K562 (cell line): ENCODE measurements around the gene CLIP1. TPM values are rescaled to one million over a fixed set of nuclear protein-coding genes. Genes with fewer than 3 reads are reported as not detected.

Experiments
- FIP1L1 ChIP-seq: fragments of 200-400 bp; formaldehyde crosslinking; IDR thresholded peaks from 2 replicates; pipeline ENCODE4 v1.6.1; 2018; ENCODE audit warnings: mild to moderate bottlenecking, low read depth, low read length; ENCODE audit not compliant: poor library complexity, severe bottlenecking
- U2AF2 ChIP-seq: fragments of 200-400 bp; formaldehyde crosslinking; optimal IDR thresholded peaks from 2 replicates; pipeline ENCODE3; 2017; ENCODE audit warnings: low read depth, mild to moderate bottlenecking, low read length
- ZNF232 ChIP-seq: sonication (generic); formaldehyde crosslinking; IDR thresholded peaks from 2 replicates; pipeline ENCODE4 v1.8.0; 2022; ENCODE audit warnings: mild to moderate bottlenecking, missing genetic modification reagents
- ZNF311 ChIP-seq: fragments of 250-450 bp; sonication (Bioruptor Pico); IDR thresholded peaks from 2 replicates; pipeline ENCODE4 v1.4.0; 2020; ENCODE audit warnings: mild to moderate bottlenecking, moderate library complexity
- ZNF76 ChIP-seq: fragments of 250-450 bp; sonication (Bioruptor Pico); IDR thresholded peaks from 2 replicates; pipeline ENCODE4 v1.4.0; 2020; ENCODE audit warnings: mild to moderate bottlenecking, moderate library complexity, borderline replicate concordance
- polyA plus RNA-seq, 8 experiments: library from polyadenylated mRNA; depleted of rRNA in 4 of 8; stranded (reverse) in 5 of 8; unstranded in 3 of 8; fragments of >200 nt; fragmentation: Nextera tagmentation in 2 of 8; fragmentation: Illumina TruSeq in 1 of 8; extraction: Ambion mirVana in 2 of 8; extraction: Trizol in 1 of 8; gene quantifications; 2 replicates each; pipeline versions ENCODE4 v1.2.1 to v1.2.3, GENCODE V29; 2011 to 2014; ENCODE audit warnings: inconsistent platforms in 1 of 8, missing spikeins in 1 of 8
- total RNA-seq, 7 experiments: library from RNA; depleted of rRNA in 6 of 7; stranded (reverse); fragments of >200 nt in 6 of 7; fragmentation: Illumina TruSeq in 2 of 7; extraction: Trizol in 2 of 7; gene quantifications; 2 replicates each; pipeline versions ENCODE4 v1.2.1 to v1.2.3, GENCODE V29; 2011 to 2021; ENCODE audit warnings: low replicate concordance in 1 of 7
- TF ChIP-seq, protein P1 (sequence below): fragments of 250-450 bp; sonication (Bioruptor Pico); IDR thresholded peaks from 2 replicates; pipeline ENCODE4 v1.5.0; 2021; ENCODE audit warnings: mild to moderate bottlenecking, moderate library complexity
- TF ChIP-seq, protein P2 (sequence below), 2 experiments: fragments of 450-650 bp; conservative IDR thresholded peaks; 2 replicates each; pipeline ENCODE4 v1.6.1; 2017; ENCODE audit warnings: mild to moderate bottlenecking in 2 of 2, moderate library complexity in 2 of 2

Gene CLIP1
- total and polyA plus RNA-seq, 9 of the 15 experiments (the other 6 are each of a cell fraction or from before 2014, with no cell fraction given), result 5.8 to 33.9 (median 27.6) TPM

DNA sequence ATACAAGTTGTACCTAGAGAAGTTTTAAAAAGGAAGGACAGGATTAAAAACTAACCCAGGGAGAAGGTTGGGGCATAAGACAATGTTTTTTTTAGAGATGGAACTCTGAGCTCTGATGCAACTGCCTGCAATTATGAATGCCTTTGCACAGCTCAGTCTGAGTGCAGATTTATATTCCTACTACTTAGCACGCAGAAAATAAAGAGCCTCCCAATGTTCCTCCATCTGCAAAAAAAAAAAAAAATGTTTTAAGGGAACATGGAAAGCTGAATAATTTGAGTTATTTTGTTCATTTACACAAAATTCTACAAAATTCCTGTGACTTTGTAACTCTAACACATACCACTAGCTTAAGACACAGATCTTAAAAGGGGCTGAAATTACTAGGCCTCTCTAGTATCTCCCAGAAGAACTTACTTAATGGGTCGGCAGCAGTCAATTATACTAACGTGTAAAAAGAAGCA lies 15.7 kb downstream of the CLIP1 start (continued):
- TF ChIP-seq, protein P1, sequence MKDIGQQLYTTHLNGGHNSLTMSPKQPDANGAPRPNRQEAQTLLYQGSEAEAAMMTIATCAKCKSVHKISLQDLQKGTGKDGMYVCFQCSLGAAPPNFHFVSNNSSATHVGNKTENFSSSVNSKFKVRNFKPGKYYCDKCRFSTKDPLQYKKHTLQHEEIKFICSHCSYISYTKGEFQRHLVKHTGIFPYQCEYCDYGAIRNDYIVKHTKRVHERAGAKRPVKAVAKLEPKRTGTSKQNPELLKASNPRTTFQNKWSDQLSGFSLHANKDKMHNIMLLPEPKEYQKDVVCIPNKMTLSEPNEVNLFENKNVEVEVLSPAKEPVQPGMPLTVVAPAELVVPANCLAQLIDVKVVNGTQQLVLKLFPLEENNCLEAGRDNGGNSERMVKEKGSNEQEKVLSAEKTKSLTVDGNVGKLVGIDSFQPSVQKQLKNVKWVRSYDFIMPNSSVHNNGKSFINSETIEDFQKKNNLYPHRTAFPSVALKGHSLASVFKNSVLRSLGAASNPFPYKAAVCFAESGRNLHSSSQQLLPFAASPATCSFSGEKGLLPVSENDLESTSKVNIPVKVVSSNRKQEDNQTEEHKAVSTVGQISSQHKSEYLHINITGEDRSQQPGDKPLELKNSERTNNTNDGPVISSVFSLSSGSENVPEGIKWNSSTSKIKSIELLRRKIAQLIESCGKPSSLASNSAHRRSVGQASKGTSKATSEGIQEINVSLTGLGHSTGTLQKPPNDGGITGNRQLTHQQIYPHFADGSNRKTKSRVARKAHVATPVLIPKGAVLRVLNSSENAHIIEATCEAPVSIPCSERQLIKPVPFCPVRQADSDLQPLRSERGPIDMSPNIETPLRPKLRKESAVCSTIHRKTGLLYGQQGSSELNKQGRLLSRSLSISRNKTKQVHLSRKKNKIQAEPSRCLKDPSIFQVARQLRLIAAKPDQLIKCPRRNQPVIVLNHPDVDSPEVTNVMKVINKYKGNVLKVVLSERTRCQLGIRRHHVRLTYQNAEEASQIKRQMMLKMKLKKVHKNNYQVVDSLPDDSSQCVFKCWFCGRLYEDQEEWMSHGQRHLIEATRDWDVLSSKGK (CRISPR knock-in tag), result no peak
- TF ChIP-seq ZNF232, result no peak
- TF ChIP-seq ZNF311 (CRISPR knock-in tag), result no peak
- TF ChIP-seq FIP1L1, result no peak
- TF ChIP-seq ZNF76, result no peak
- TF ChIP-seq U2AF2, result no peak
- TF ChIP-seq, protein P2, sequence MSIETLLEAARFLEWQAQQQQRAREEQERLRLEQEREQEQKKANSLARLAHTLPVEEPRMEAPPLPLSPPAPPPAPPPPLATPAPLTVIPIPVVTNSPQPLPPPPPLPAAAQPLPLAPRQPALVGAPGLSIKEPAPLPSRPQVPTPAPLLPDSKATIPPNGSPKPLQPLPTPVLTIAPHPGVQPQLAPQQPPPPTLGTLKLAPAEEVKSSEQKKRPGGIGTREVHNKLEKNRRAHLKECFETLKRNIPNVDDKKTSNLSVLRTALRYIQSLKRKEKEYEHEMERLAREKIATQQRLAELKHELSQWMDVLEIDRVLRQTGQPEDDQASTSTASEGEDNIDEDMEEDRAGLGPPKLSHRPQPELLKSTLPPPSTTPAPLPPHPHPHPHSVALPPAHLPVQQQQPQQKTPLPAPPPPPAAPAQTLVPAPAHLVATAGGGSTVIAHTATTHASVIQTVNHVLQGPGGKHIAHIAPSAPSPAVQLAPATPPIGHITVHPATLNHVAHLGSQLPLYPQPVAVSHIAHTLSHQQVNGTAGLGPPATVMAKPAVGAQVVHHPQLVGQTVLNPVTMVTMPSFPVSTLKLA (conservative IDR thresholded peaks at IDR 0.05), result no peak
